Choroid plexus epithelial cell (primary cell): Measurements from ENCODE around the gene ERC1.

Experiments used
- DNase-seq: peaks from one replicate; pipeline ENCODE4 v3.0.0-alpha.2; 2010; ENCODE audit warnings: low read depth
- H3K4me3 ChIP-seq: 2 replicates; pipeline ENCODE4 v1.5.1; 2011; ENCODE audit warnings: low read depth, mild to moderate bottlenecking, control low read depth, low read length, moderate library complexity
- CTCF ChIP-seq: conservative IDR thresholded peaks from 2 replicates; pipeline ENCODE4 v1.5.1; 2011; ENCODE audit warnings: low read depth, mild to moderate bottlenecking, control low read depth, inconsistent platforms, low read length, moderate library complexity

Gene ERC1

GRCh38 chr12:1318327-1319031 is 327.5 kb downstream of the ERC1 start:
- no peak for TF ChIP-seq CTCF
- DNase-seq = peak; percentile 61
- no peak overlapping the region for H3K4me3 ChIP-seq

GRCh38 chr12:1319212-1319611 is 328.2 kb downstream of the ERC1 start:
- DNase-seq = peak; percentile 52
- TF ChIP-seq CTCF = no peak
- no peak overlapping the region for H3K4me3 ChIP-seq

- no peak for TF ChIP-seq CTCF
- no peak for DNase-seq
- no peak overlapping the region for H3K4me3 ChIP-seq
Observed at GRCh38 chr12:1320021-1320420, 329.0 kb downstream of the ERC1 start.

GRCh38 chr12:1322821-1323220 is 331.8 kb downstream of the ERC1 start:
- DNase-seq = no peak
- TF ChIP-seq CTCF = no peak
- H3K4me3 ChIP-seq = no peak overlapping the region

- no peak overlapping the region for H3K4me3 ChIP-seq
- TF ChIP-seq CTCF = no peak
- no peak for DNase-seq
Observed at GRCh38 chr12:1324099-1324498, 333.1 kb downstream of the ERC1 start.

- no peak for DNase-seq
- no peak for TF ChIP-seq CTCF
- no peak overlapping the region for H3K4me3 ChIP-seq
Observed at GRCh38 chr12:1324910-1325309, 333.9 kb downstream of the ERC1 start.

GRCh38 chr12:1325666-1326065 is 334.6 kb downstream of the ERC1 start:
- TF ChIP-seq CTCF = no peak
- no peak overlapping the region for H3K4me3 ChIP-seq
- no peak for DNase-seq
